Cardiac septum (tissue), 1 donor: Measurements from ENCODE around the gene SELENOS. TPM values are rescaled to one million over a fixed set of nuclear protein-coding genes. Genes with fewer than 3 reads are reported as not detected.
A peak's percentile ranks its signal among the peaks of the same experiment; 100 is the strongest.

Source experiments
- DNase-seq: peaks from one replicate; pipeline ENCODE4 v3.0.0-alpha.2; 2020; ENCODE audit warnings: low spot score
- intact Hi-C: fragments of 100-400 bp; cut with DNase I; formaldehyde crosslinking; loops from one replicate; pipeline ENCODE4 v1.14.0; 2022
- total RNA-seq: library from RNA; stranded (reverse); fragmentation: NEBNext Ultra II Directional; extraction: Animal tissue kit (Norgen Biotek cat#: 25700); gene quantifications from one replicate; pipeline ENCODE4 v1.2.1, GENCODE V29; 2021
- donor health status: DM: no; HTN: no; CAD: no.

SELENOS gene
- total RNA-seq, 1 donor from 2014 or later = 51.6 TPM

GRCh38 chr15:101256757-101257156, 20.5 kb downstream of the SELENOS start:
- no peak for DNase-seq
- intact Hi-C loops = loop anchor here (10.0 kb wide), 1 partner anchor 342 kb away; the partner anchor contains the start of gene LRRK1

- intact Hi-C loops = loop anchor here (2.0 to 10.0 kb wide), 2 partner anchors 135 to 341 kb away; partner anchors contain the start of gene LRRK1
- DNase-seq = no peak
These were observed 21.6 kb downstream of the SELENOS start for GRCh38 chr15:101255615-101256241.

GRCh38 chr15:101255051-101255395, 22.3 kb downstream of the SELENOS start:
- intact Hi-C loops = loop anchor here (2.0 to 10.0 kb wide), 2 partner anchors 134 to 340 kb away; partner anchors contain the start of gene LRRK1

GRCh38 chr15:101254157-101255050, 22.9 kb downstream of the SELENOS start:
- no peak for DNase-seq
- intact Hi-C loops = loop anchor here (2.0 to 10.0 kb wide), 3 partner anchors 52 to 340 kb away; partner anchors contain the start of gene LRRK1

More at GRCh38 chr15:101255051-101255395, 22.3 kb downstream of the SELENOS start:
- DNase-seq = no peak

- intact Hi-C loops = loop anchor here (5.0 to 10.0 kb wide), 2 partner anchors 51 to 338 kb away; partner anchors contain the start of gene LRRK1
- DNase-seq = no peak
These were observed 24.4 kb downstream of the SELENOS start for GRCh38 chr15:101252836-101253235.

- intact Hi-C loops = loop anchor here (5.0 to 10.0 kb wide), 2 partner anchors 50 to 337 kb away; partner anchors contain the start of gene LRRK1
- peak; percentile 97 for DNase-seq
These were observed 25.2 kb downstream of the SELENOS start, which contains the start of gene CHSY1 for GRCh38 chr15:101251830-101252820. Gene CHSY1 (minus strand): TSS chr15:101252048. CDS start chr15:101251456, 592 bp downstream.

GRCh38 chr15:101250873-101251829, 26.1 kb downstream of the SELENOS start:
- DNase-seq = no peak
- intact Hi-C loops = loop anchor here (5.0 to 10.0 kb wide), 2 partner anchors 49 to 336 kb away; partner anchors contain the start of gene LRRK1

- no peak for DNase-seq
- intact Hi-C loops = loop anchor here (5.0 to 10.0 kb wide), 2 partner anchors 48 to 336 kb away; partner anchors contain the start of gene LRRK1
These were observed 26.9 kb downstream of the SELENOS start for GRCh38 chr15:101250341-101250831.

- no peak for DNase-seq
- intact Hi-C loops = no loop called here
These were observed 29.0 kb downstream of the SELENOS start for GRCh38 chr15:101248274-101248673.

- intact Hi-C loops = no loop called here
- DNase-seq = no peak
These were observed 30.2 kb downstream of the SELENOS start for GRCh38 chr15:101246824-101247745.

GRCh38 chr15:101246391-101246790, 30.9 kb downstream of the SELENOS start:
- no peak for DNase-seq
- intact Hi-C loops = no loop called here

GRCh38 chr15:101244889-101245668, 32.2 kb downstream of the SELENOS start:
- intact Hi-C loops = no loop called here
- no peak for DNase-seq

GRCh38 chr15:101244036-101244781, 33.1 kb downstream of the SELENOS start:
- intact Hi-C loops = no loop called here
- no peak for DNase-seq

- no peak for DNase-seq
- intact Hi-C loops = no loop called here
These were observed 33.9 kb downstream of the SELENOS start for GRCh38 chr15:101243420-101243819.

- DNase-seq = no peak
These were observed 34.3 kb downstream of the SELENOS start for GRCh38 chr15:101242999-101243336.

More at GRCh38 chr15:101242999-101243336, 34.3 kb downstream of the SELENOS start:
- intact Hi-C loops = no loop called here
